ENCODE data around the gene EVA1C.
"Not testable (repeated sequence)": the region's sequence is repeated elsewhere in the genome, so short reads cannot be mapped to it uniquely, and the experiment has no call there.

The EVA1C gene

GRCh38 chr21:32412162-32413014, at the start of gene EVA1C:
EVA1C (plus strand) TSS chr21:32412706; CDS start chr21:32412854, 148 bp downstream.
- DNase-seq (ENCODE audit: low read depth) = peak; percentile 46

DNA sequence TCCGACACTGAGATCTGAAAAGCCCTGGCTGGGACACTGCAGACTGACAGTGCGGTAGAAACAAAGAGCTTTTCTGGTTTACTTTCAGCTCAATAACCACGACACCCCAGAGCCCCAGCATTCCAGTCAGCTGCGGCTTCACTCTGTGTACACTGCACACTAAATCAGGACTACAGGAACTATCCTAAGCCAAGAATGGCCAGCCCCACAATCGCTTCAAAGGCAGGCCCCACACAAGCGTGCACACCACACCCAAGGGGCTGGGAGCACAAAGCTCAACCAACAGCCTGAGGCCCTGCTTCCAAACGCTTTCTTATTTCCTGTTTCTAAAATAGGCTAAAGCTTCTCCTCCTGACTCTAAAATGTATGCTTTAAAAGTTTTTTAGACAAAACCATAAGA, 48.1 kb upstream of the EVA1C start:
- no peak for DNase-seq (ENCODE audit: low read depth)

- DNase-seq (ENCODE audit: low read depth) = no peak
Measured at GRCh38 chr21:32364796-32365195, 47.7 kb upstream of the EVA1C start.

DNA sequence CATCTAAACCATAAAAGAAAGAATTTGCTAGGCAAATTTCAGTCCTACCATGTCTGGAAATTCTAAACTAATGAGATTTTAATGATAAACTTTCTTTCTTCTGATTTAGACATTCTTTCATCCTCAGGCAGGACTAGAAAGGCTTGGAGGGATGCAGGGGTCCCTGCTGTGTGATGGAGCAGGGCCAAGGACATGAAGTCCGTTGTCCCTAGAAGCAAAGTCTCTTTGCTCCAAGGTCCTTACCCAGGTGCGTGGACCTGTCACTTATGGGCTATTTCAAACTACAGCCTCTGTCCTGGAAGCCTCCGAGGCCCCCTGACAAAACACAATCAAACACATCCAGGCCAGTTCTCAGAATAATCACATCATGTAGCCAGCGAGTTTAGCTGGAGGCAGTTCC, 46.3 kb upstream of the EVA1C start:
- DNase-seq (ENCODE audit: low read depth) = no peak

DNA sequence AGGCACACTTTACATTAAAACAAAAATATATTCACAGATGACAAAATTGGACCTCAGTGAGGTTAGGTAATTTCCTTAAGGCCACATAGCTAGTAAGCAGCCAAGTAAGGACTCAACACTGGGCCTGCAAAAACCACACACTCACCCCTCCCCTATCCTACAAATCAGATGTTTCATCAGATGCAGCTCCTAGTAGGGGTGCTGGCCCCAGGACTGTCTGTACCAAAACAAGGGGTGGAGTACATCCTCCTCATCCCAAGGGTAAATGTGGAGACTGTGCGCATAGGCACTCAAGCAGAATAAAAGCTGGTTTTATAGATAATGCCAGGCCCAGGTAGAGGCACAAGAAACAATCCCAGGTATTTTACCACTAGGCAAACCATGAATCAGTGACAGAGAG, 45.3 kb upstream of the EVA1C start:
- no peak for DNase-seq (ENCODE audit: low read depth)

- no peak for DNase-seq (ENCODE audit: low read depth)
Measured at GRCh38 chr21:32368386-32368785, 44.1 kb upstream of the EVA1C start.

DNA sequence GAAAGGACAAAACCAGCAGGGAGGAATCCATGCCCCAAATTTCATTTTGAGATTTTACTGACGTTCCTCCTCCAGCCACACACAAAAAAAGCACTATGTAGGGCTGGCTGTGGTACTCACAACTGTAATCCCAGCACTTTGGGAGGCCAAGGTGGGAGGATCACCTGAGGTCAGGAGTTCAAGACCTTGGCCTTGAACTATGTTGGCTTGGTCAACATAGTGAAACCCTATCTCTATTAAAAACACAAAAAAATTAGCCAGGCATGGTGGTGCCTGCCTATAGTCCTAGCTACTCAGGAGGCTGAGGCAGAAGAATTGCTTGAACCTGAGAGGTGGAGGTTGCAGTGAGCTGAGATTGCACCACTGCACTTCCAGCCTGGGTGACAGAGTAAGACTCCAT, 43.5 kb upstream of the EVA1C start:
- DNase-seq (ENCODE audit: low read depth) = not testable (repeated sequence)

DNA sequence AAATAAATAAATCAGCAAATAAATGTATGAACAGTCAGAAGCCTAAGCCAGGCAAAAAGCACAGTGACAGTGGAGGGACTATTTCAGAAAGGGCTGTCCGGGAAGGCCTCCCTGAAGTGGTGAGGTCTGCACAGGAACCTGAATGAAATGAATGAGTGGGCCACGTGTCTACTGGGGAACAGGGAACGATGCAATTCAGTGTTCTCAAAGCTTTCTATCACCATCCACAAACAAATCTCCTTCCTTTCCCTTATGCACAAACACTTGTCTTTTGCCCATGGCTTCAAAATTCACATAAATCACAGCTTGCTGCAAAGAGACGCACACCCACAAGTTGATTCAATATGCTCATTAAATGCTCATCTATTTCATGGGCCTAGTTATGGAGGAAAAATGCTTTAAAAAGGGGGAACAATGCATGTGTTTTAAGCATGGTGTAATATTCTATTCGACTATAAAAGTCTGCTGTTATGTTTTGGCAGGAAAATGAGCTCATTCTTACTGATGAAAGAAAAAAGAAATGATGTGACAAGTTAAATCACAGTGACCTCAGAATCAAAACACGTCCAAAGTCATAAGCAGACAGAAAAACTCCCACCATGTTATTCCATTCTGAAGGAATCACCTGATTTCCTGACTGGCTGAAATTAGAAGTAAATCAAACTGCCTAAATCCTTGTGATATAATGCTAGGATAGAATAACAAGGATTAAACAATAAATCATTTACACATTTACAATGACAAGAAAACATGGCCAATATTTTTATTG, 41.3 kb upstream of the EVA1C start:
- DNase-seq (ENCODE audit: low read depth) = no peak

DNA sequence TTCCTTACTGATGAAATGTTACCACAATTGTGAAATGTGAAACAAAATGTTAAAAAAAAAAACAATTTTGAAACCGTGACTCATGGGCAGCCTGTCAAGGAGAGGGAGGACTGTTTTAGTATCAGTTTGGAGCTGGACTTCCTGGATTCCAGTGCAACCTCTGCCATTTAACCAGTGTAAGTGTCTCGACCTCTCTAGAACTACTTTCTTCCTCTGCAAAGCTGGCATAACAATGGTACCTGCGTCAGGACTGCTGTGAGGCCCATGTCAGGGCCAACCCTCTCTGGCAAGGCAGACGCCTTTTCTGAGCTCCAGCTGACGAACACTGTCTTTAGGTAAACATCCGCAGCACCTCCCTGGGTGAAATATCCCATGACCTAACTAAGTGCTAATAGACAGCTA, 40.6 kb upstream of the EVA1C start:
- no peak for DNase-seq (ENCODE audit: low read depth)

- DNase-seq (ENCODE audit: low read depth) = no peak
Measured at GRCh38 chr21:32372755-32373154, 39.8 kb upstream of the EVA1C start.

DNA sequence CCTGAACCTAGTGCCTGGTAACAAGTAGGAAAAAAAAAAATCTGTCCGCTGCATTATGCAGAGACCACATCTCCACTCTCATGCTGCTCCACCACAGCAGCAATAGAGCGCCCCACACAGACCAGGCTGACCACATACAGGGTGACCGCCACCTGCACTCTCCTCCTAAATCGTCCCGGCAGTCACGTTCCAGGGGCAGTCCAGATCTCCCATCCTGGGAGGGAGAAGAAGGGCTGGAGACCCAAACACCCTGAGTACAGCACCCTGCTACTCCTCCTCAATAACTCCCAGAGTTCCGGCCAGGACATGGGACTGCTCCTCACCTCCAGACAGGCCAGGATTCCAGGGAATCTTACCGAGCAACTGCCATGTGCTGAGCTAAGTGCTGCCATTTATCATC, 35.0 kb upstream of the EVA1C start:
- no peak for DNase-seq (ENCODE audit: low read depth)

DNA sequence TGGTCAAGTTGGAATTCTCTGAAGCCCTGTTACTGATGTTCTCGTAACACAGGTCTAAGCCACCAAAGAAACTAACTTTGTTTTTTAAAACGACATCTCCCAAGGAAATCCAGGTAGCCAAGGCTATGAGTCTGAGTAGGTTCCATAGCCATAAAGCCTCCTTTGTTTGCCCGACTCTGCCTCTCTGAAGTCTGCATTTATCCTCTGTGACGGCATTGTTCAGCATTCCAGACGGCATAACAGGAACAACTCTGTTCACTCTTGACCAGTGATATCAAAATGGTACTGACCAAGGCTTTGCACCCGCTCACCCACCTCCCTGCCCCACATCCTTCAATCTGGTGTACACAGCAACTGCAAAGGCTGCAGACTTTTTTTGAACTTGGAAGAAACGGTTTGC, 34.5 kb upstream of the EVA1C start:
- no peak for DNase-seq (ENCODE audit: low read depth)

DNA sequence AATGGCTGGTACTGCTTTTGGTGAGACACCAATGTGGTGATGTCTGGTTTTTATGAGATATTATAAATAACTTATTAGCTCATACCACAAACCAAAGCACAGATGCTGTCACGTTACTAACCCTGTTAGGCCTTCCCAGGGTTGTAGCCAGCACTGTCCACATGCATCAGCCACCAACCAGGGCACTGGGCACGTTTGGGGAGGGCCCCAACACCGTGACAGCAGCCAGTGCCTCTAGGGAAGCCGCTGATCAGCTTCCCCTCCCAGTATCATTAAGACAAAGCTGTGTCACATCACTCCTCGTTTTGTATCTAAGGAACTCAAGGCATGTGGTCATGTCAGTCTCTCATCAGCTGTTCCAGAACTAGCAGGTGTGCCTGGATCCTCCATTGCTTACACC, 33.5 kb upstream of the EVA1C start:
- no peak for DNase-seq (ENCODE audit: low read depth)

- DNase-seq (ENCODE audit: low read depth) = no peak
Measured at GRCh38 chr21:32380940-32381339, 31.6 kb upstream of the EVA1C start.

- no peak for DNase-seq (ENCODE audit: low read depth)
Measured at GRCh38 chr21:32381571-32381970, 30.9 kb upstream of the EVA1C start.

DNA sequence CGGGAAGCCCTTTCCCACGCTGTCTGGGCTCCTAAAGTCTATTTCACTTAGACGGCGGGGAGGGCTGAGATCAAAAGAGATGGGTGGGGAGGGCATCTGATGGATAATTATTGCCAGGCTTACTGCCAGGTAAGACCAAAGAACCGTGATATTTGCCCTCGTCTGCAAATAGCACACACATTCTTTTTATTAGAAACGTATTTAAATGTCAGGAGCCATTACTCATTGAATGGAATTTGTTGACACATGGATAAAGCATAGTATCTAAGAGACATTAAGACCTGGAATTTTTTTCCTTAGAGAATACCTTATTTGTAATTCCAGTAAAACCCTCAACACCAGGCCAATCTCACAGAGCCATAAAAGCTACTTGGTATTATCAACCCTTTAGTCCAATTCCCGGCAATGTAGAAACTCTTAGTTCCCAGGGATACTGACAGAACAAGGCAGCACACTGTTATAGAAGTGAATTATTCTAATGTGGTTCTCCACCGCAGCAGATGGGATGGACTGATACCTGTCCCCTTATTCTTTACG, 30.3 kb upstream of the EVA1C start:
- no peak for DNase-seq (ENCODE audit: low read depth)

GRCh38 chr21:32383812-32384211, 28.7 kb upstream of the EVA1C start:
- DNase-seq (ENCODE audit: low read depth) = no peak

- DNase-seq (ENCODE audit: low read depth) = no peak
Measured at GRCh38 chr21:32386195-32386870, 26.2 kb upstream of the EVA1C start.

GRCh38 chr21:32387151-32387550, 25.4 kb upstream of the EVA1C start:
- DNase-seq (ENCODE audit: low read depth) = no peak

GRCh38 chr21:32388306-32388705, 24.2 kb upstream of the EVA1C start:
- no peak for DNase-seq (ENCODE audit: low read depth)

GRCh38 chr21:32389337-32390015, 23.0 kb upstream of the EVA1C start:
- DNase-seq (ENCODE audit: low read depth) = no peak
